Astrocyte (in vitro differentiated cells and primary cell): ENCODE results near the gene ZNF878.

Experiments
- EZH2 ChIP-seq: IDR thresholded peaks from 2 replicates; pipeline ENCODE4 v1.6.1; 2012; ENCODE audit warnings: mild to moderate bottlenecking, low read length, inconsistent platforms; ENCODE audit not compliant: insufficient read depth
- TF ChIP-seq, protein P1 (sequence below): IDR thresholded peaks from 2 replicates; pipeline ENCODE4 v1.5.1; 2011; ENCODE audit warnings: low read depth, mild to moderate bottlenecking, inconsistent platforms, low read length, moderate library complexity; ENCODE audit not compliant: insufficient read depth

DNA sequence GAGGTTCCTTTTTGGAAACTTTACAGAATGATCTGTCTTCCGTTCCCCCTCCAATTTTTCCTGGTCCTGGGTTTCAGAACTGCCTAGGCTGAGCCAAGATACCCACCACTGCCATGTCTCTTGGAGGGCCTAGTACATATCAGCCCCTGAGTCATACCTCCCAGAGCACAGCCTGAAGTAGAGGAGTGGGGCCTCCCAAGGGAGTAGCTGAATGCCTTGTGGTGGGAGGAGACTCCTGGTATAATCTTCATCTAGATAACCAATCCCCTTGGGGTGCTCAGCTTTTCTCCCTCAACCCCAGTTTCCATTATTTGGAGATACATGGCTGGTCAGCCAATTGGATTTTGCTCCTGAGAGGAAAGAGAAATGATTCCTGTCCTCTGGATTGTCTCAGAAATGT, 57.6 kb downstream of the ZNF878 start:
- TF ChIP-seq, protein P1, sequence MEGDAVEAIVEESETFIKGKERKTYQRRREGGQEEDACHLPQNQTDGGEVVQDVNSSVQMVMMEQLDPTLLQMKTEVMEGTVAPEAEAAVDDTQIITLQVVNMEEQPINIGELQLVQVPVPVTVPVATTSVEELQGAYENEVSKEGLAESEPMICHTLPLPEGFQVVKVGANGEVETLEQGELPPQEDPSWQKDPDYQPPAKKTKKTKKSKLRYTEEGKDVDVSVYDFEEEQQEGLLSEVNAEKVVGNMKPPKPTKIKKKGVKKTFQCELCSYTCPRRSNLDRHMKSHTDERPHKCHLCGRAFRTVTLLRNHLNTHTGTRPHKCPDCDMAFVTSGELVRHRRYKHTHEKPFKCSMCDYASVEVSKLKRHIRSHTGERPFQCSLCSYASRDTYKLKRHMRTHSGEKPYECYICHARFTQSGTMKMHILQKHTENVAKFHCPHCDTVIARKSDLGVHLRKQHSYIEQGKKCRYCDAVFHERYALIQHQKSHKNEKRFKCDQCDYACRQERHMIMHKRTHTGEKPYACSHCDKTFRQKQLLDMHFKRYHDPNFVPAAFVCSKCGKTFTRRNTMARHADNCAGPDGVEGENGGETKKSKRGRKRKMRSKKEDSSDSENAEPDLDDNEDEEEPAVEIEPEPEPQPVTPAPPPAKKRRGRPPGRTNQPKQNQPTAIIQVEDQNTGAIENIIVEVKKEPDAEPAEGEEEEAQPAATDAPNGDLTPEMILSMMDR, result no peak
- TF ChIP-seq EZH2, result no peak
